ENCODE measurements around the gene ZNHIT1. TPM values are rescaled to one million over a fixed set of nuclear protein-coding genes. Genes with fewer than 3 reads are reported as not detected.
"Not testable (repeated sequence)": the region's sequence is repeated elsewhere in the genome, so short reads cannot be mapped to it uniquely, and the experiment has no call there.

The ZNHIT1 gene
- total and polyA plus RNA-seq, 2 of the 8 experiments (the other 6 are each of a cell fraction or from before 2014, with no cell fraction given), result 38.2 to 61.7 TPM

GRCh38 chr7:101198476-101198875 is 19.5 kb upstream of the ZNHIT1 start (continued):
- TF ChIP-seq RAD21 (IDR thresholded peaks at IDR 0.05 in 1 of 2, conservative IDR thresholded peaks at IDR 0.05 in 1 of 2; ENCODE audit: low read depth in 2 of 2, low read length in 2 of 2) (no peak), TAF7 (optimal IDR thresholded peaks at IDR 0.05; ENCODE audit: borderline replicate concordance, low read depth, low read length) (no peak), YY1 (IDR thresholded peaks at IDR 0.05; ENCODE audit: low read depth, low read length) (no peak), RNF2 (IDR thresholded peaks at IDR 0.05; ENCODE audit: borderline replicate concordance, low read depth, low read length, missing control alignments, poor library complexity, severe bottlenecking) (no peak), CEBPB (IDR thresholded peaks at IDR 0.05; ENCODE audit: low read depth, low read length) (no peak)
- TF ChIP-seq, protein P1, sequence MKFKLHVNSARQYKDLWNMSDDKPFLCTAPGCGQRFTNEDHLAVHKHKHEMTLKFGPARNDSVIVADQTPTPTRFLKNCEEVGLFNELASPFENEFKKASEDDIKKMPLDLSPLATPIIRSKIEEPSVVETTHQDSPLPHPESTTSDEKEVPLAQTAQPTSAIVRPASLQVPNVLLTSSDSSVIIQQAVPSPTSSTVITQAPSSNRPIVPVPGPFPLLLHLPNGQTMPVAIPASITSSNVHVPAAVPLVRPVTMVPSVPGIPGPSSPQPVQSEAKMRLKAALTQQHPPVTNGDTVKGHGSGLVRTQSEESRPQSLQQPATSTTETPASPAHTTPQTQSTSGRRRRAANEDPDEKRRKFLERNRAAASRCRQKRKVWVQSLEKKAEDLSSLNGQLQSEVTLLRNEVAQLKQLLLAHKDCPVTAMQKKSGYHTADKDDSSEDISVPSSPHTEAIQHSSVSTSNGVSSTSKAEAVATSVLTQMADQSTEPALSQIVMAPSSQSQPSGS (IDR thresholded peaks at IDR 0.05; ENCODE audit: low read length), result no peak

- H3K9me3 ChIP-seq (ENCODE audit: insufficient read depth in 2 of 2, low read depth in 1 of 2, low read length in 1 of 2); H3K36me3 ChIP-seq (ENCODE audit: control insufficient read depth in 2 of 4, insufficient read depth in 4 of 4, low read length in 3 of 4); FAIRE-seq; H2AFZ ChIP-seq (ENCODE audit: low read length); H2BK5ac ChIP-seq (ENCODE audit: low read depth, low read length); H2AK5ac ChIP-seq (ENCODE audit: low read depth, low read length); H3K4me2 ChIP-seq (ENCODE audit: insufficient read depth in 1 of 2, low read depth in 2 of 2, low read length in 2 of 2); H3K4ac ChIP-seq (replicated peaks; ENCODE audit: insufficient read length, low read depth, low read length); H2BK120ac ChIP-seq (replicated peaks; ENCODE audit: low read depth, low read length); H4K8ac ChIP-seq (ENCODE audit: extremely low read depth, insufficient read depth, low read length); H4K5ac ChIP-seq (ENCODE audit: insufficient read length, low read depth, low read length); H3K4me3 ChIP-seq (ENCODE audit: extremely low read depth in 1 of 4, insufficient read depth in 2 of 4, low read depth in 3 of 4, low read length in 4 of 4); H3K14ac ChIP-seq (ENCODE audit: insufficient read length); H2BK20ac ChIP-seq (ENCODE audit: low read length); H3K23ac ChIP-seq (ENCODE audit: insufficient read length); H3K23me2 ChIP-seq (ENCODE audit: low read depth, low read length); H3K9ac ChIP-seq (replicated peaks in 1 of 4; ENCODE audit: extremely low read depth in 1 of 4, low read depth in 3 of 4, low read length in 3 of 4); DNase-seq (ENCODE audit: low read depth in 1 of 2, low spot score in 2 of 2); H3K18ac ChIP-seq (ENCODE audit: extremely low read depth, low read length); H3K27ac ChIP-seq (ENCODE audit: low read depth, low read length); H3K79me2 ChIP-seq (ENCODE audit: control insufficient read depth in 1 of 2, insufficient read depth in 2 of 2, low read length in 2 of 2); H4K20me1 ChIP-seq (replicated peaks in 1 of 2; ENCODE audit: control insufficient read depth in 1 of 2, insufficient read depth in 2 of 2, low read length in 2 of 2); H2BK15ac ChIP-seq (ENCODE audit: low read length); H3K56ac ChIP-seq (replicated peaks; ENCODE audit: insufficient read length, low read depth, low read length); H3K79me1 ChIP-seq (ENCODE audit: low read depth, low read length); H4K91ac ChIP-seq (replicated peaks; ENCODE audit: insufficient read length, low read length): not testable (repeated sequence)
- CTCF ChIA-PET (ENCODE audit: partially characterized antibody), result interaction anchor here (1.1 to 12.3 kb wide), 6 partner anchors 7 to 58 kb away, joined by 4 to 168 read pairs (median 6); no protein-coding TSS in a partner anchor
- 95% methylated on average over 7 of the region's 10 CpGs; no CpG with 5 or more reads in 1 of the 2 experiments for WGBS, 2 experiments (ENCODE audit: extremely low coverage in 1 of 2, insufficient coverage in 1 of 2, insufficient read length in 1 of 2, insufficient replicate concordance in 2 of 2, low coverage in 1 of 2, low lambda C conversion rate in 2 of 2, missing lambda C conversion rate in 1 of 2)
- Histone ChIP-seq H3K4me1 (replicated peaks in 1 of 4; ENCODE audit: control insufficient read depth in 3 of 4, insufficient read depth in 4 of 4, low read length in 3 of 4) (peaks cover 5 to 20% (median 13%) of the 10 kb centered on the region in 4 experiments), H2BK12ac (ENCODE audit: low read depth, low read length) (0 out of 2 replicates have a peak overlapping the region, but pooled peaks have one; percentile 55), H3K27me3 (replicated peaks in 1 of 4; ENCODE audit: control insufficient read depth in 3 of 4, extremely low read depth in 1 of 4, insufficient read depth in 3 of 4, low read length in 3 of 4) (peaks cover 0 to 16% (median 9%) of the 10 kb centered on the region in 4 experiments; a peak in 5 of 7 replicates)
- POLR2A ChIA-PET (ENCODE audit: partially characterized antibody), result interaction anchor here (0.6 to 2.0 kb wide), 10 partner anchors 8 to 114 kb away, joined by 3 to 7 read pairs (median 4); partner anchors contain the start of genes NAT16 and TRIM56
Measured at GRCh38 chr7:101199522-101199921, 18.4 kb upstream of the ZNHIT1 start.
